Cardiac muscle cell (in vitro differentiated cells and primary cell): Measurements from ENCODE around the gene TRAF2. TPM values are rescaled to one million over a fixed set of nuclear protein-coding genes. Genes with fewer than 3 reads are reported as not detected.
"Not testable (repeated sequence)": the region's sequence is repeated elsewhere in the genome, so short reads cannot be mapped to it uniquely, and the experiment has no call there.

ENCODE experiments used
- DNase-seq, 2 donors: peaks; one replicate each; pipeline versions ENCODE4 v3.0.0 to v3.0.0-alpha.2; 2010 to 2017; ENCODE audit warnings: low read depth in 1 of 2, low spot score in 1 of 2
- H3K27ac ChIP-seq: fragments of 200-600 bp; sonication (generic); 2 replicates; pipeline ENCODE4 v1.5.1; 2016
- H3K27me3 ChIP-seq: fragments of 200-600 bp; sonication (generic); 2 replicates; pipeline ENCODE4 v1.6.0; 2016; ENCODE audit warnings: control low read depth
- H3K36me3 ChIP-seq: fragments of 200-600 bp; sonication (generic); 2 replicates; pipeline ENCODE4 v1.5.1; 2016; ENCODE audit warnings: control low read depth
- H3K4me1 ChIP-seq: fragments of 200-600 bp; sonication (generic); 2 replicates; pipeline ENCODE4 v1.8.1; 2017; ENCODE audit warnings: low read depth, mild to moderate bottlenecking, mixed run types
- H3K4me3 ChIP-seq: fragments of 200-600 bp; sonication (generic); 2 replicates; pipeline ENCODE4 v1.5.1; 2016; ENCODE audit warnings: mild to moderate bottlenecking
- H3K9me3 ChIP-seq: fragments of 200-600 bp; sonication (generic); 2 replicates; pipeline ENCODE4 v1.5.1; 2017; ENCODE audit warnings: low read depth, mild to moderate bottlenecking, control low read depth
- CTCF ChIP-seq: IDR thresholded peaks from 2 replicates; pipeline ENCODE4 v1.5.1; 2012; ENCODE audit warnings: low read depth, mild to moderate bottlenecking, low read length
- polyA plus RNA-seq: library from polyadenylated mRNA; unstranded; fragments of >200 nt; fragmentation: Nextera tagmentation; extraction: Ambion mirVana; gene quantifications from 2 replicates; pipeline ENCODE4 v1.2.1, GENCODE V29; 2016
- total RNA-seq: library from RNA; depleted of rRNA; stranded (reverse); fragments of >200 nt; gene quantifications from 2 replicates; pipeline ENCODE4 v1.2.3, GENCODE V29; 2016

TRAF2 gene
- total and polyA plus RNA-seq, 2 experiments from 2014 or later = 25.6 to 37.2 TPM

GRCh38 chr9:136875155-136875554 is 11.2 kb upstream of the TRAF2 start:
- no peaks in the 10 kb centered on the region for H3K36me3 ChIP-seq
- DNase-seq = no peak
- no peak overlapping the region for H3K27ac ChIP-seq
- no peak for TF ChIP-seq CTCF
- H3K27me3 ChIP-seq = no peaks in the 10 kb centered on the region
- H3K4me1 ChIP-seq = no peaks in the 10 kb centered on the region
- H3K4me3 ChIP-seq = no peak overlapping the region
- H3K9me3 ChIP-seq = no peaks in the 10 kb centered on the region

- Histone ChIP-seq H3K4me1 (no peaks in the 10 kb centered on the region), H3K27me3 (no peaks in the 10 kb centered on the region), H3K36me3 (no peaks in the 10 kb centered on the region), H3K9me3 (no peaks in the 10 kb centered on the region), H3K4me3 (no peak overlapping the region), H3K27ac (no peak overlapping the region)
- no peak for TF ChIP-seq CTCF
- no peak for DNase-seq
Measured at GRCh38 chr9:136876476-136876875, 9.8 kb upstream of the TRAF2 start.

GRCh38 chr9:136880651-136881050 is 5.7 kb upstream of the TRAF2 start:
- no peak for TF ChIP-seq CTCF
- Histone ChIP-seq H3K4me1 (no peaks in the 10 kb centered on the region), H3K9me3 (no peaks in the 10 kb centered on the region), H3K36me3 (no peaks in the 10 kb centered on the region), H3K27ac (no peak overlapping the region), H3K27me3 (no peaks in the 10 kb centered on the region), H3K4me3 (no peak overlapping the region)
- DNase-seq = no peak

- H3K4me1 ChIP-seq = no peaks in the 10 kb centered on the region
- DNase-seq = peak; percentile 53 to 64
- no peaks in the 10 kb centered on the region for H3K9me3 ChIP-seq
- H3K27me3 ChIP-seq = no peaks in the 10 kb centered on the region
- no peak overlapping the region for H3K4me3 ChIP-seq
- H3K27ac ChIP-seq = peak overlapping the region; percentile 21
- no peaks in the 10 kb centered on the region for H3K36me3 ChIP-seq
- TF ChIP-seq CTCF = no peak
Measured at GRCh38 chr9:136881691-136882108, 4.6 kb upstream of the TRAF2 start.

- no peaks in the 10 kb centered on the region for H3K9me3 ChIP-seq
- DNase-seq = peak in 1 of 2 donors; percentile 78
- H3K27me3 ChIP-seq = no peaks in the 10 kb centered on the region
- TF ChIP-seq CTCF = no peak
- H3K36me3 ChIP-seq = no peaks in the 10 kb centered on the region
- H3K4me3 ChIP-seq = no peak overlapping the region
- no peaks in the 10 kb centered on the region for H3K4me1 ChIP-seq
- H3K27ac ChIP-seq = peak overlapping the region; percentile 21
Measured at GRCh38 chr9:136882109-136882946, 4.0 kb upstream of the TRAF2 start.

- H3K4me1 ChIP-seq, H3K27me3 ChIP-seq, H3K4me3 ChIP-seq, DNase-seq, H3K27ac ChIP-seq, H3K9me3 ChIP-seq, H3K36me3 ChIP-seq: not testable (repeated sequence)
Measured at GRCh38 chr9:136882947-136883283, 3.4 kb upstream of the TRAF2 start.

GRCh38 chr9:136883670-136884069 is 2.6 kb upstream of the TRAF2 start:
- H3K4me3 ChIP-seq, DNase-seq, H3K27me3 ChIP-seq, H3K4me1 ChIP-seq, H3K9me3 ChIP-seq, H3K36me3 ChIP-seq, H3K27ac ChIP-seq: not testable (repeated sequence)
